GM19467 (cell line): ENCODE results near the gene ZNHIT2.

ENCODE experiments used
- ATAC-seq: cut with Tn5 transposase; IDR thresholded peaks from one replicate; pipeline ENCODE4 v1.9.1; 2021; ENCODE audit warnings: mild to moderate bottlenecking, moderate library complexity; ENCODE audit not compliant: unreplicated experiment

ZNHIT2 gene

DNA sequence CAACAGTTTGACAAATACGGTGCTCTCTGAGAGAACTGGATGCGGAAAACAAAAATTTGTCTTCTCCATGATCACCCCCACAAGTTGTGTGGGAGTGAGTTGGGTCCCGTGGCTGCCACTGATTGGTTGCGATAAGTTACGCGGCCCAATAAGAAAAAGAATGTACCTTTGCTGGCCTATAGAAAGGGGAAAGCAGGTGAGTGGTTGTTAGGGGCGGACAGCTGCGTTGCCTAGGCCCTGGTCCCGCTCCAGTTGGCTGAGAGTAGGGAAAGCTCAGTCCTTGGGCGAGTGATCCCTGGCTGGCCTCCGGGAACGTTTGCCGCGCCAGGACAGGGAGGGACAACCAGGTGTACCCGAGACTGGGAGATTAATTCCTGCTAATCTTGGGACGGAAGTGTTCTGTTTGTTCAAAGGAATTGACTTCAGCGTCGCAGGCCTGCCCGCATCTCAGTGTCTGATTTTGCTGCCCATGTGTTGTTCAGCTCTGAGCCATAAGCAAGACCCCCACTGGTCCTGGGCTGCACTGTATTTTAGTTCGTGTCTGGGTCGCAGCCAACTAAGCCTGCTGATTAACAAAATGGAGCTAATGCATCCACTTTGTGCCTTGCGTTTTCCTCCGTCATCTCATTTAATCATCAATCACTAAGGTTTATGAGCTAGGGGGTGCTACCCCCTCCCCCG lies 17.6 kb upstream of the ZNHIT2 start:
- peak; percentile 57 for ATAC-seq

DNA sequence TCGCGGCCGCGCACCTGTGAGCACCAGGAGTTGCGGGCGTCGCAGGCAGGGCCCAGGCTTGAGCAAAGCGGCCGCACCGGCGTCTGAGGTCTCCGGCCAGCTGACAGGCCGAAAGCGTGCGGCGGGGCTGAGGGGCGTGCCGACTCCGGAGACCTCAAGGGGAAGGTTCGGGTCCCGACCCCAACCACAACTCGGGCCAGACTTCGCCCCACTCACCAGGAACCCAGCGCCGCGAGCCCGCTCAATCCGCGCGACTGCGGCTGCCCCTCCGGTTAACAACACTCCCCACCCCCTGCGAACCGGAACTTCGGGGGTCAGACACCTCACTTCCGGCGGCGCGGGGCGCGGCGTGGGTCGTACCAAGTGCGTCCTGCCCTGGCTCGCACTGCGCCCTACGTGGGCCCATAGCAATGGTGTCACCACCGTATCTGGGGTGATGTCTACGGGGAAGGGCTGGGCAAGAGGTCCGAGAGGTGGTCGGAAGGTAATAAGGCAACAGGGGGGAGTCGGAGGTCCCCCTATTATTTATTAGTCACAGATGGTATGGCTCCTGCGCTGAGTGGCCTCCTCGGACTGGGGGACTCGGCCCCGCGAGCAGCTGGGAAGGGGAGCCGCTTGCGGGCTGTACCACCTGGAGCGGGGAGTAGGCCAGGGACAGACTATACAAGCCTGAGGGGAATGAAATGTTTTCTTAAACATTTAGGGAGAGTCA lies 16.9 kb upstream of the ZNHIT2 start, which contains the start of gene SYVN1:
SYVN1 (minus strand) TSS at position 280 of the 712 bp plus-strand sequence. CDS start 918 bp downstream, outside the sequence.
- peak; percentile 45 for ATAC-seq

GRCh38 chr11:65133724-65134123 lies 16.2 kb upstream of the ZNHIT2 start:
- ATAC-seq: no peak

GRCh38 chr11:65132988-65133700 lies 15.6 kb upstream of the ZNHIT2 start:
- ATAC-seq: no peak

DNA sequence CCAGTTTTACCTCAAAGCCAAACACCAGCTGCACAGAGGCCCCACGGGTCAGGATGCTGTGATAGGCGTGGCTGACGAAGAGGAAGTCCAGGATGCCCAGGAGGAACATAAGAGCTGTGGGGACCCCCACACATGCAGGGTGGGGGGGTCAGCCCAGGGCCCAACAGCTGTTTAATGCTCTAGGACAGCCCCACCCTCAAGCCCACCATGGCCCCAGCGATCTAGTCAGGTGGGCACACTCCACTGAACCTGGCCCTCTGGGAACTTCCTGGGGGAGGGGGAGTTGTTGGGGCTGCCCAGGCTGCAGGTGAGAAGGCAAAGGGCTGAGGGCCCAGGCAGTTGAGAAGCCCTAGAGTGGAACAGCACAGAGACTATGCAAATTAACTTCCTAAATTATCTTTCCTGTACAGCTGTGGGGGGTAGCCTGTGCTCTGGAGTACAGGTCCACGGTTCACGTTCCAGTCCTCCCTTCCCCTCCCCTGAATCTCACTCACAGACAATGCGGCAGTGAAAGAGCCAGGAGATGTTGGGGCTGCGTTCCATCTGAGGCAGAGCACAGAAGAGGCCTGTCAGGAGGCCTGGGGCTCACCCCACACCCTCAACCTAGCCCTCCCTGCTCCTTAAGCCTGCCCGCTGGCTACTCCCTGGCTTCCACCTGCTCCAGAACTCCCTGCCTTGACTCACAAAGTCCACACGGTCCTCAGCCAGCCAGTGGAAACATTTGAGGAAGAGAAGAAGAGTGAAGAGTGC lies 14.9 kb upstream of the ZNHIT2 start:
- no peak for ATAC-seq

- ATAC-seq: no peak
Measured at GRCh38 chr11:65131895-65132237, 14.4 kb upstream of the ZNHIT2 start.

DNA sequence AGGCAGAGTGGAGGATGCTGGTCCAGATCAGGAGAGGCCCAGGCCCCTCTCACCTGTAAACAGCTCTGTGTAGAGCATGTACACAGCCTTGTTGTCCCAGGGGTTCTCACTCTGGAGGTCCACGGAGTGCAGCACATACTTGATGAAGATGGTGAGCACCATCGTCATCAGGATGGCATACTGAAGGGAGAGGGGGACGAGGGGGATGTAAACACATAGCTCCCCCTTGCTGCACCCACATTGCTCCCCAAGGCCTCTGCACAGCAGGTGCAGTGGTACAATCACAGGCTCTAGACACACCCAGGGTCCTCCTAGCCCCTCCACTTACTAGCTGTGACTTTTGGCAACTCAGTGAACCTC lies 13.9 kb upstream of the ZNHIT2 start:
- ATAC-seq: no peak

- ATAC-seq: no peak
Measured at GRCh38 chr11:65130631-65131416, 13.3 kb upstream of the ZNHIT2 start.

DNA sequence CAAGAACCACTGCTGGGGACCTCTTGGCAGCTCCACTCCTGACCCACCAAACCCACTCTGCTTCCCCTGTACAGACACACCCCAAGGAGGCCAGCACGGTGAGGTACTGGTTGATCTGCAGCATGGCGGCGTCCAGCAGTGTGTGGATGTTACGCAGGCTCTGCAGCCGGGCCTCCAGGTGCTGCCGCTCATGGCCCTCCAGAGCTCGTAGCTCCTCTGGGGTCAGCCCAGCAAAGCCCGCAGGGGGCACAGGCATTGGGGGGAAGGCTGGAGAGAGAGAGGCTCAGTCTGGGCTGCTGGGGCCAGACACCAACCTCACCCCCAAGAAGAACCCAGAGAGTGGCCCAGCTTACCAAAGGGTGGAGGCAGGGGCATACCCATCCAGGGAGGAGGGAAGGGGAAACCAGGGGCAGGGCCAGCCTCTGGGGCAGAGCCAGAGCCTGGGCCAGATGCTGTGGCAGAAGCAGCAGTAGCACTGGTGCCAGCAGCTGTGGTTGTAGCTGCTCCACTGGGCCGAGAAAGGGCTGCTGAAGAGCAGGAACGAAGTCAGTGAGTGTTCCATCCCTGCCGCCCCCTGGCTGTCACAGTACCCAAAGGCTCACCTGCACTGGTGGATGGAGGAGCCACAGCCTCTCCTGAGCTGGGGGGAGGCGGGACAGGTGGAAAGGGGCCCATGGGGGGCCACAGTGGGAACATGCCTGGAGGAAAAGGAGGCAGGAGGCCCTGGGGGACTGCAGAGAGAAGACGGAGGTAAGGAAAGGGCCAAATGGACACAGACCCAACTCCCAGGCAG lies 12.3 kb upstream of the ZNHIT2 start:
- no peak for ATAC-seq

DNA sequence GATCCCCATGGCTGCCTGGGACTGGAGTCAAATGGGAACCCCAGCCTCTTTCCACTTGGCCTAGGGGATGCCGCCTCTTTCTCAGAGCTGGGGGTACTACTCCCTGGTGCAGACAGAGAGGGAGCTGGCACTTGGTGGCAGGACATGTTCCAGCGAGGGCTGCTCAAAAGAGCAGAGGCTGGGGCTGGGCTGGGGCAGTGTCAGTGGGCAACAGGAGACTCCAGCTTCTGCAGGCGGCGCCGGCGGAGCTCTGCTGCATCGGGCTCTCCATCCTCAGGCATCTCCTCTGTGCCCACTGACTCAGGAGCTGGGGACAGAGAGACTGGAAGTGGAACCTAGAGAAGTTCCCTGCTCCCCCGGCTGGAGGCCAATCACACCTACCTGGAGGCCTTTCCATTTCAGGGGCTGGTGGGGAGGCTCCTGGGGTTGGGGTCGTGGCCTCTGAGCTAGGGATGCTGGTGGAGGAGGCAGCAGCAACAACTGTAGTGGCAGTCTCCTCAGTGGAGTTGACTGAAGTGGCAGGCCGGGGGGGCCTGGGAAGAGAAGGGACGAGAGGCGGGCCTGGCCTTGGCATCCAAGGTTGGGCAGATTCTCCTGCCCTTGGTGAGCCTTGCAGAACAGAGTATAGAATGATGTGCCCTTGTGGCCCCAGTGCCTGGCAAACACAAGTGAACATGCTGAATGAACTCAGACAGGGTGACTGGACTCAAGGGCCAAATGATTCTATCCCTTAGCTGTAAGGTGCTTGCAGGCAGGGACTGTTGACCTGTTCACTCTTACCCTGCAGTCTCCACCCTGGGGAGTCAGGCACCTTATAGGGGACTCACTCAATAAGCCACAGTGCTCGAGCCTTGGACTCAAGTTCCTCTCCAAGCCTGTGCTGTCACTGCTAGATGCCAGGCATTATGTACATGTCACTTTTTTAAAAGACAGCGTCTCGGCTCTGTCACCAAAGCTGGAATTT lies 11.0 kb upstream of the ZNHIT2 start:
- no peak for ATAC-seq

DNA sequence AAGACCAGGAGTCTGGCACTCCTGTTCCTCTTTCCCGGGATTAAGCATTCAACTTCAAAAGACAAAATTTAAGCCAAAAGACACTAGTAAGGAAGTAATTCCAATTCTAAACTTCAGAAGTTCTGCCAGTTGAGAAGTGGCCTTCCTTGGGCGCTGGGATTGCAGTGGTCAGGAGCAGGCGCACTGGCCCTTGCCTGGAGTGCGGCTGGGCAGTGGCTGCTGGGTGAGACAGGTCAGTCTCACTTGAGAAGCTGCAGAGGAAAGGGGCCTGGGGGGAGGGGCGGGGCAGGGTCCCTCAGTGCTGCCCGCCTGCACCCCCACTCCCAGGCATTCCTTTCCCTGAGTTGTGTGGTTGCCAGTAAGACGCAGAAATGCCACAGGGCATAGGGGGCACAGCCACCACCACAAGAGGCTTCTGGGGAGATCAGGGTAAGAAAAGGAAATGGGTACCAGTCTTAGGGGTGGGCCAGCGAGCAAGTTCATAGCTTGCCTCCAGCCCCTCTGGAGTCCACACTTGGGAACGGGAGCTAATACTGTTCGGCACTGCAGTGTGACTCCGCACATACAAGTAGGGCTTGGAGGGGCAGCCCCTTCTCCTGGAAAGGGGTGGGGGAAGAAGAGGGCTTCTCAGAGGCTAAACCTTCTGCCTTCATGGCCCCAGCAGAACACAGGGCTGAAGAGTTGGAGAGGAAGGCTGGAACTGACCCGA lies 10.1 kb upstream of the ZNHIT2 start:
- ATAC-seq: no peak

GRCh38 chr11:65126624-65127274 lies 9.2 kb upstream of the ZNHIT2 start:
- no peak for ATAC-seq

GRCh38 chr11:65125197-65126056 lies 7.9 kb upstream of the ZNHIT2 start:
- no peak for ATAC-seq

GRCh38 chr11:65124480-65125196 lies 7.1 kb upstream of the ZNHIT2 start:
- ATAC-seq: no peak

GRCh38 chr11:65121865-65122696 lies 4.6 kb upstream of the ZNHIT2 start, which contains the start of the genes FAU and MRPL49:
Gene FAU, minus strand, starts transcription at chr11:65122134. Its CDS starts 321 bp downstream, at chr11:65121813.
Gene MRPL49, plus strand, starts transcription at chr11:65122321. Its CDS starts 26 bp downstream, at chr11:65122347.
- ATAC-seq: peak; percentile 58
